Astrocyte (in vitro differentiated cells and primary cell): Measurements from ENCODE around the gene FYN. TPM values are rescaled to one million over a fixed set of nuclear protein-coding genes. Genes with fewer than 3 reads are reported as not detected.
"Not testable (repeated sequence)": the region's sequence is repeated elsewhere in the genome, so short reads cannot be mapped to it uniquely, and the experiment has no call there.

ENCODE experiments used
- DNase-seq: peaks from one replicate; pipeline ENCODE4 v3.0.0-alpha.2; 2010; ENCODE audit warnings: low read depth
- FAIRE-seq: peaks from 2 replicates; lab custom pipeline; 2011; peaks lifted over from hg19 to GRCh38; lab: Jason Lieb, UNC
- H2AFZ ChIP-seq: 2 replicates; pipeline ENCODE4 v1.6.0; 2012; ENCODE audit warnings: low read depth, low read length, inconsistent platforms
- H3K27ac ChIP-seq: 2 replicates; pipeline ENCODE4 v1.5.1; 2011; ENCODE audit warnings: low read depth, low read length, inconsistent platforms
- H3K27me3 ChIP-seq: 2 replicates; pipeline ENCODE4 v1.6.0; 2011; ENCODE audit warnings: low read length, inconsistent platforms; ENCODE audit not compliant: insufficient read depth
- H3K36me3 ChIP-seq: 2 replicates; pipeline ENCODE4 v1.5.1; 2011; ENCODE audit warnings: low read length, inconsistent platforms; ENCODE audit not compliant: insufficient read depth
- H3K4me1 ChIP-seq: 2 replicates; pipeline ENCODE4 v1.5.1; 2011; ENCODE audit warnings: low read length, inconsistent platforms; ENCODE audit not compliant: insufficient read depth
- H3K4me2 ChIP-seq: 2 replicates; pipeline ENCODE4 v1.6.0; 2012; ENCODE audit warnings: low read length, inconsistent platforms
- H3K4me3 ChIP-seq: 2 replicates; pipeline ENCODE4 v1.5.1; 2011; ENCODE audit warnings: low read depth, mild to moderate bottlenecking, low read length, inconsistent platforms; ENCODE audit not compliant: insufficient read depth
- H3K79me2 ChIP-seq: 2 replicates; pipeline ENCODE4 v1.6.0; 2012; ENCODE audit warnings: mild to moderate bottlenecking, low read length, inconsistent platforms; ENCODE audit not compliant: insufficient read depth
- H3K9ac ChIP-seq: 2 replicates; pipeline ENCODE4 v1.6.0; 2012; ENCODE audit warnings: mild to moderate bottlenecking, low read length, inconsistent platforms
- H3K9me3 ChIP-seq: 2 replicates; pipeline ENCODE4 v1.5.1; 2012; ENCODE audit warnings: low read depth, mild to moderate bottlenecking, low read length, inconsistent platforms; ENCODE audit not compliant: insufficient read depth
- H4K20me1 ChIP-seq: 2 replicates; pipeline ENCODE4 v1.6.0; 2012; ENCODE audit warnings: low read length, inconsistent platforms; ENCODE audit not compliant: insufficient read depth
- H3K27ac Mint-ChIP-seq: one replicate; pipeline ENCODE4 v1.8.0; 2021; ENCODE audit warnings: mild to moderate bottlenecking, mixed read lengths; ENCODE audit not compliant: unreplicated experiment
- H3K27me3 Mint-ChIP-seq: one replicate; pipeline ENCODE4 v1.8.0; 2021; ENCODE audit warnings: low read depth, mixed read lengths; ENCODE audit not compliant: unreplicated experiment
- H3K36me3 Mint-ChIP-seq: one replicate; pipeline ENCODE4 v1.8.0; 2021; ENCODE audit warnings: low read depth, mixed read lengths; ENCODE audit not compliant: unreplicated experiment
- H3K4me1 Mint-ChIP-seq: one replicate; pipeline ENCODE4 v1.8.0; 2021; ENCODE audit warnings: low read depth, mixed read lengths; ENCODE audit not compliant: unreplicated experiment
- H3K4me3 Mint-ChIP-seq: one replicate; pipeline ENCODE4 v1.8.0; 2021; ENCODE audit warnings: mild to moderate bottlenecking, moderate library complexity, mixed read lengths; ENCODE audit not compliant: unreplicated experiment
- H3K9me3 Mint-ChIP-seq: one replicate; pipeline ENCODE4 v1.8.0; 2021; ENCODE audit warnings: mild to moderate bottlenecking, mixed read lengths; ENCODE audit not compliant: unreplicated experiment
- CTCF ChIP-seq: IDR thresholded peaks from 2 replicates; pipeline ENCODE4 v1.5.1; 2011; ENCODE audit warnings: low read depth, mild to moderate bottlenecking, inconsistent platforms, low read length, moderate library complexity; ENCODE audit not compliant: insufficient read depth
- EZH2 ChIP-seq: IDR thresholded peaks from 2 replicates; pipeline ENCODE4 v1.6.1; 2012; ENCODE audit warnings: mild to moderate bottlenecking, low read length, inconsistent platforms; ENCODE audit not compliant: insufficient read depth
- total RNA-seq: library from RNA; stranded (reverse); gene quantifications from 2 replicates; pipeline ENCODE4 v1.2.1, GENCODE V29; 2021

The FYN gene
- total RNA-seq, 1 donor from 2014 or later = 167 TPM

- H3K27me3 ChIP-seq = no peaks in the 10 kb centered on the region
- Mint-ChIP-seq H3K4me3 (no peak overlapping the region), H3K27ac (no peak overlapping the region), H3K9me3 (no peaks in the 10 kb centered on the region), H3K4me1 (peaks cover 19% of the 10 kb centered on the region), H3K36me3 (peaks cover 13% of the 10 kb centered on the region), H3K27me3 (no peaks in the 10 kb centered on the region)
- DNase-seq = no peak
- no peak overlapping the region for H3K4me2 ChIP-seq
- no peak overlapping the region for H2AFZ ChIP-seq
- no peak overlapping the region for H3K27ac ChIP-seq
- H3K4me3 ChIP-seq = no peak overlapping the region
- no peaks in the 10 kb centered on the region for H3K9me3 ChIP-seq
- peaks cover 59% of the 10 kb centered on the region for H3K79me2 ChIP-seq
- no peaks in the 10 kb centered on the region for H4K20me1 ChIP-seq
- TF ChIP-seq CTCF (no peak), EZH2 (no peak)
- FAIRE-seq = no peak
- H3K36me3 ChIP-seq = no peaks in the 10 kb centered on the region
- H3K4me1 ChIP-seq = peaks cover 22% of the 10 kb centered on the region
- no peak overlapping the region for H3K9ac ChIP-seq
These were observed 35.4 kb downstream of the FYN start for GRCh38 chr6:111837641-111838500.

DNA sequence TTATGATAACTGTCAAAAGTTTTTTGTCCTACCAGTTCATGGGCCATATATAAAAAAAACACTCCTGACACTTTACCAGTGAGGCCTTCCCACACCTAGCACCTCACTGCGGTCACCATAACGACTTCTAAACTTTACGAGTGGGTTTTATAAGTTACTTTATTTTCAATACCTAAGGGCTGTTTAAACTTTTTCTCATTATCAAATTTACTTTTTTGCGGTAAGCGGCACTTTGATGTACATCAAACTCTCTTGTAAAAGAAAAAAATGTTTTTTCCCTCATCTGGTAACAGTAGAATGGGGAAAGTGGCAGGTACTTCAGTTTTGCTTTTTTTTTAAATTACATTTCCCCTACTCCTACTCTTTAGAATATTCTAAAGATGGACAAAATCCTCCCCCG is 36.2 kb downstream of the FYN start:
- H3K4me2 ChIP-seq = no peak overlapping the region
- peaks cover 13% of the 10 kb centered on the region for H3K4me1 ChIP-seq
- peaks cover 58% of the 10 kb centered on the region for H3K79me2 ChIP-seq
- no peak for TF ChIP-seq CTCF
- no peaks in the 10 kb centered on the region for H3K36me3 ChIP-seq
- H3K9ac ChIP-seq = no peak overlapping the region
- Mint-ChIP-seq H3K4me3 (no peak overlapping the region), H3K9me3 (no peaks in the 10 kb centered on the region), H3K27ac (no peak overlapping the region), H3K36me3 (peaks cover 13% of the 10 kb centered on the region), H3K27me3 (no peaks in the 10 kb centered on the region), H3K4me1 (peaks cover 19% of the 10 kb centered on the region)
- no peak overlapping the region for H3K27ac ChIP-seq
- DNase-seq (no peak), FAIRE-seq (no peak)
- H2AFZ ChIP-seq = no peak overlapping the region
- no peak overlapping the region for H3K4me3 ChIP-seq
- no peaks in the 10 kb centered on the region for H3K9me3 ChIP-seq
- no peaks in the 10 kb centered on the region for H3K27me3 ChIP-seq
- peaks cover 2% of the 10 kb centered on the region for H4K20me1 ChIP-seq

DNA sequence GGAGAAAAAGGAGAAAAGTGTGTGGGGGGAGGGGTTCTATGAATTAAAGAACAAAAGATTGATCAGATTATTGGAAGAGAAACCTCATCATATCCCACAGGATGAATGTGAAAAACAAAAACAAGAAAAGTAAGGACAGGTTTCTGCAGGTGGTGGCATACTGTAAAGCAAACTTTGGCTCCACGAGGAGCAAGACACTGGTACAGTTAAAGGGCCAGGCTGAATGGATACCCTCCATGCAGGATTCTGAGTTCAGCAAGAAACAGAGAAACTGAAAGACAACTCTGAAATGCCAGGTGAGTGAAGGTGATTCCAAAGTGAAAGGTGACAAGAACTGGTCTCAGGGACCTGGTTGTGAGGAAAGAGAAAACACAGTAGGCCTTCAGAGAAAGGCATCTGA is 37.4 kb downstream of the FYN start:
- Histone ChIP-seq H4K20me1 (peaks cover 7% of the 10 kb centered on the region), H3K27me3 (no peaks in the 10 kb centered on the region), H3K9me3 (no peaks in the 10 kb centered on the region), H3K4me1 (peaks cover 1% of the 10 kb centered on the region), H3K79me2 (peaks cover 56% of the 10 kb centered on the region), H3K4me2 (no peak overlapping the region), H3K36me3 (no peaks in the 10 kb centered on the region), H3K27ac (no peak overlapping the region), H3K9ac (no peak overlapping the region), H3K4me3 (no peak overlapping the region), H2AFZ (no peak overlapping the region)
- Mint-ChIP-seq H3K36me3 (peaks cover 13% of the 10 kb centered on the region), H3K4me3 (no peak overlapping the region), H3K27ac (no peak overlapping the region), H3K9me3 (no peaks in the 10 kb centered on the region), H3K27me3 (no peaks in the 10 kb centered on the region), H3K4me1 (peaks cover 20% of the 10 kb centered on the region)
- DNase-seq = no peak
- no peak for TF ChIP-seq CTCF
- no peak for TF ChIP-seq EZH2
- no peak for FAIRE-seq

DNA sequence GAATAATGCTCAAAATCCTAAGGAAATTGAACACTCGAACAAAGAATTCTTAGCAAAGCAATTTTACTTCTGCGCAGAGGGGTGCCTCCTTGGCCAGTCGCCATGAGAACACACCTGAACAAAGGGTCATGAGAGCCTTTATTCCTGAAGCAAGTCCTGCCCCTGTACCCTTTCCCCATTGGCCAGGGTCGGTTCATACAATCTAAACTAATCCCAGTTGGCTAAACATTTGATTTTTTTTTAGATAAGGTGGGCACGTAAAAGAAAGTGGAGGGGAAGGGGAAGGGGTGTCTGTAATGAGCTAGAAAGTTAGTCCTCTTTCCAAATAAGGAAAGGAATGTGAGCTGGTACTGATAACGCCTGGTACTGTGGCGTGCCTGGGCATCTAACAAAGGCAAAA is 37.9 kb downstream of the FYN start:
- H3K27ac ChIP-seq, H3K27me3 Mint-ChIP-seq, H3K9me3 Mint-ChIP-seq, H3K9ac ChIP-seq, H3K4me3 ChIP-seq, DNase-seq, H3K4me3 Mint-ChIP-seq, H3K4me1 ChIP-seq, FAIRE-seq, H2AFZ ChIP-seq, H3K36me3 ChIP-seq, H3K9me3 ChIP-seq, H3K4me2 ChIP-seq, H4K20me1 ChIP-seq, H3K27me3 ChIP-seq, H3K27ac Mint-ChIP-seq: not testable (repeated sequence)
- Mint-ChIP-seq H3K4me1 (peaks cover 23% of the 10 kb centered on the region), H3K36me3 (peaks cover 13% of the 10 kb centered on the region)
- H3K79me2 ChIP-seq = peaks cover 52% of the 10 kb centered on the region
